RWPE2 (cell line): ENCODE results near the gene L3MBTL4.

Source experiments
- ATAC-seq: fragments of 200-7000 bp; cut with Tn5 transposase; 3 replicates; pipeline ENCODE4 v1.9.1; 2021; ENCODE audit warnings: low read depth
- DNase-seq: peaks from one replicate; pipeline ENCODE4 v3.0.0-alpha.2; 2020; ENCODE audit warnings: low spot score
- H3K27ac ChIP-seq: fragments of 450-650 bp; 2 replicates; pipeline ENCODE4 v1.5.1; 2017; ENCODE audit warnings: mild to moderate bottlenecking; ENCODE audit not compliant: poor library complexity, severe bottlenecking
- H3K27me3 ChIP-seq: fragments of 250-450 bp; sonication (Bioruptor Pico); 2 replicates; pipeline ENCODE4 v1.5.1; 2021; ENCODE audit warnings: mild to moderate bottlenecking, moderate library complexity; ENCODE audit not compliant: insufficient read depth, poor library complexity, severe bottlenecking
- H3K36me3 ChIP-seq: fragments of 250-450 bp; sonication (Bioruptor Pico); 2 replicates; pipeline ENCODE4 v1.5.1; 2020; ENCODE audit warnings: low read depth, mild to moderate bottlenecking, moderate library complexity
- H3K4me1 ChIP-seq: fragments of 250-450 bp; sonication (Bioruptor Pico); 2 replicates; pipeline ENCODE4 v1.5.1; 2021; ENCODE audit warnings: mild to moderate bottlenecking, moderate library complexity; ENCODE audit not compliant: insufficient read depth, poor library complexity, severe bottlenecking
- H3K4me3 ChIP-seq: fragments of 250-450 bp; sonication (Bioruptor Pico); 2 replicates; pipeline ENCODE4 v1.5.1; 2021; ENCODE audit warnings: mild to moderate bottlenecking, moderate library complexity; ENCODE audit not compliant: severe bottlenecking
- H3K9me3 ChIP-seq: fragments of 250-450 bp; sonication (Bioruptor Pico); 2 replicates; pipeline ENCODE4 v1.5.1; 2021; ENCODE audit warnings: mild to moderate bottlenecking, moderate library complexity; ENCODE audit not compliant: severe bottlenecking
- TF ChIP-seq, protein P1 (sequence below): fragments of 450-650 bp; IDR thresholded peaks from one replicate; pipeline ENCODE4 v1.5.1; 2017; ENCODE audit warnings: mild to moderate bottlenecking, moderate library complexity; ENCODE audit not compliant: poor library complexity, severe bottlenecking

Gene L3MBTL4

DNA sequence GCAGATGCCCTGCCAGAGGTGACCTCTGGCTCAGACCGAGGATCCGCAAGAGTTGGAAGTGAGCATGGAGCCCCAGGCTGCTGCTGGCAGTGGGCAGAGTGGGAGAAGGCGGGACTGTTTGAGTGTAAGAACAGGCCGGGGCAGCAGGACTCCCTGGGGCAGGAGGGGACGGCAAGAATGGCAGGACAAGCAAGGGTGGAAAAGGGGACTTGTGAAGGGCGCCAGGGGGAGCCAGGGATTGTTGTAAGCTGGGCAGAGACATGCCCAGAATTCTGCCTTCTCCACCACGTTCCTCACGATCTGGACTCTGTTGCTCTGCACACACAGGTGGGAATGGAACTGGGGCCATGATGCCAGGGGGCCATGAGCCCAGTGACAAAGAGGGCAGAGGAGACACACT lies 447.0 kb downstream of the L3MBTL4 start:
- H3K4me1 ChIP-seq = no peaks in the 10 kb centered on the region
- DNase-seq = no peak
- H3K27ac ChIP-seq = no peak overlapping the region
- ATAC-seq = no peak
- no peaks in the 10 kb centered on the region for H3K36me3 ChIP-seq
- H3K9me3 ChIP-seq = no peaks in the 10 kb centered on the region
- H3K4me3 ChIP-seq = no peak overlapping the region
- TF ChIP-seq, protein P1, sequence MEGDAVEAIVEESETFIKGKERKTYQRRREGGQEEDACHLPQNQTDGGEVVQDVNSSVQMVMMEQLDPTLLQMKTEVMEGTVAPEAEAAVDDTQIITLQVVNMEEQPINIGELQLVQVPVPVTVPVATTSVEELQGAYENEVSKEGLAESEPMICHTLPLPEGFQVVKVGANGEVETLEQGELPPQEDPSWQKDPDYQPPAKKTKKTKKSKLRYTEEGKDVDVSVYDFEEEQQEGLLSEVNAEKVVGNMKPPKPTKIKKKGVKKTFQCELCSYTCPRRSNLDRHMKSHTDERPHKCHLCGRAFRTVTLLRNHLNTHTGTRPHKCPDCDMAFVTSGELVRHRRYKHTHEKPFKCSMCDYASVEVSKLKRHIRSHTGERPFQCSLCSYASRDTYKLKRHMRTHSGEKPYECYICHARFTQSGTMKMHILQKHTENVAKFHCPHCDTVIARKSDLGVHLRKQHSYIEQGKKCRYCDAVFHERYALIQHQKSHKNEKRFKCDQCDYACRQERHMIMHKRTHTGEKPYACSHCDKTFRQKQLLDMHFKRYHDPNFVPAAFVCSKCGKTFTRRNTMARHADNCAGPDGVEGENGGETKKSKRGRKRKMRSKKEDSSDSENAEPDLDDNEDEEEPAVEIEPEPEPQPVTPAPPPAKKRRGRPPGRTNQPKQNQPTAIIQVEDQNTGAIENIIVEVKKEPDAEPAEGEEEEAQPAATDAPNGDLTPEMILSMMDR = no peak
- no peaks in the 10 kb centered on the region for H3K27me3 ChIP-seq

DNA sequence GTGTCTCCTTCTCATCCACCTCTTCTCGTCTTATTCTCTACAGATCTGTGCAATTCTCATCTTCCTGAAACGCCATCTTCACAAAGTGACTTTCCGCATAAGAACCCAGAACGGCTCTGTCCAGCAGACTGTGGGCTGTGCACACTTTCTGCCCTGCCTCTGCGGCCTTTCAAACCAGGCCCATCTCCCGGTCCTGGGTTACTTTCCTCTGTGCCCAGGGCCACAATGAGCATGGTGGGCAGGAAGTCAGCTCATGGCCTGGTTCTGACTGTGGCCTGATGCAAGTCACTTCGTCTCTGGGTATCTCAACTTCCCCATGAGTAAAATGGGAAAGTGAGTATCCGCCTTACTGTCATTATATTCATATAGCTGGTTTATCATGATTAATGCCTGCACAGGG lies 447.7 kb downstream of the L3MBTL4 start:
- Histone ChIP-seq H3K9me3 (no peaks in the 10 kb centered on the region), H3K4me1 (no peaks in the 10 kb centered on the region), H3K4me3 (no peak overlapping the region), H3K27ac (no peak overlapping the region), H3K27me3 (no peaks in the 10 kb centered on the region), H3K36me3 (no peaks in the 10 kb centered on the region)
- ATAC-seq (no peak), DNase-seq (no peak)
- TF ChIP-seq, protein P1 = no peak

DNA sequence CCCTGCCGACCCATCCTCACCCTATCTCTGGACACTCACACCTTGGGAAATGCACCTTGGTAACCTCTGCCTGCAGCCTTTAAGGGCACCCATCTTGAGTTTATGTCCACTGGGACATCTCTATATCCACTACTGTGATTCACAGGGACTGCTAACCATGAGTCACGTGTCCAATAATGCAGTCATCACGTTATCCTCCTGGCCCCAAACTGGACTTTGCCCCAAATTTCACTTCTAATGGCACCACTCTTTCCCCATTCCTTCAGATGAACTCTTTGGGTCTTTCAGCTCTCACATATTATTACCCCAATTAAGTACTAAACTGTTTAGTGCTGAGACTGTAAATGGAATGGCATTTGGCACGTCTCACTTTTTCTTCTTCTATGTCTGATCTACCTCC lies 448.2 kb downstream of the L3MBTL4 start:
- Histone ChIP-seq H3K36me3 (no peaks in the 10 kb centered on the region), H3K27me3 (no peaks in the 10 kb centered on the region), H3K9me3 (no peaks in the 10 kb centered on the region), H3K4me1 (no peaks in the 10 kb centered on the region), H3K27ac (no peak overlapping the region), H3K4me3 (no peak overlapping the region)
- TF ChIP-seq, protein P1 = no peak
- ATAC-seq (no peak), DNase-seq (no peak)

DNA sequence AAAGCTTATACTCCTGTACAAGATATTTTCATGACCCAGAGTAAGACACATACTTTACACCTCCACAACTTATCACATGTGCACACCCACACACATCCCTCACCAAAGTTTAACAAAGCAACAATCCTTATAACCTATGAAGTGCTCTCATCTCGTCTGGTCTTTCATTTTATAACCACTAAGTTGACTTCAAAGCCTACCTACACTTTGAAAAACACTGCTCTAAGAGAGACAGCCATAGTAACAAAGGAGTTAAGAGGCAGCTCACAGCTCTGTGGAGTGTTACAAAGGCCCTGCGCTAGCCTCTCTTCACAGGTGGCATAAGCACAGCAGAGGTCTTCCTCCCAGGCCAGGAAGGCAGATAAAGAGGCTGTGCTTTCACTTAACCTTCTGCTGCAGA lies 449.7 kb downstream of the L3MBTL4 start:
- no peak overlapping the region for H3K4me3 ChIP-seq
- TF ChIP-seq, protein P1 = no peak

DNA sequence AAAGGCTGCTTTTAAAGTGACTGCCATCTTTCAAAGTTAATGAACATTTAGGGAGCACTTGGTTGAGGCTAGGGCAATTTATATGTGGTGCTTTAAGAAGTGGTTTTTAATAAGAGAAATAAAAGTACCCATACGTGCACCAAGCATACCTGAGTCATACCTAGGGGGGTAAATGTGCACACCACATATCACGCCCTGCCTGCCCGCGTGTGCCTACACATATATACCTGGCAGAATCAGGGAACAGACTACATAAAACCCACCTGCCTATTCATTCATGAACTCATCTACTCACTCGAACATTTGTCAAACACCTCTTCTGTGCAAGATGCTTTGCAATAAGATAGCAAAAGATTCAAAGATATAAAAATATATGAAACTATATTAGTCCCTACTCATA lies 450.1 kb downstream of the L3MBTL4 start:
- TF ChIP-seq, protein P1 = no peak
- Histone ChIP-seq H3K27me3 (no peaks in the 10 kb centered on the region), H3K9me3 (no peaks in the 10 kb centered on the region), H3K27ac (no peak overlapping the region), H3K4me1 (no peaks in the 10 kb centered on the region), H3K36me3 (no peaks in the 10 kb centered on the region), H3K4me3 (no peak overlapping the region)
- ATAC-seq (no peak), DNase-seq (no peak)

More for the DNA sequence above, 449.7 kb downstream of the L3MBTL4 start:
- Histone ChIP-seq H3K4me1 (no peaks in the 10 kb centered on the region), H3K27me3 (no peaks in the 10 kb centered on the region), H3K36me3 (no peaks in the 10 kb centered on the region), H3K27ac (no peak overlapping the region), H3K9me3 (no peaks in the 10 kb centered on the region)
- DNase-seq (no peak), ATAC-seq (no peak)
